HFFc6 (cell line): ENCODE data around the gene ARHGAP9. TPM values are rescaled to one million over a fixed set of nuclear protein-coding genes. Genes with fewer than 3 reads are reported as not detected.

ENCODE experiments used
- DNase-seq: peaks from one replicate; pipeline ENCODE4 v3.0.0-alpha.2; 2018
- H3K27ac Mint-ChIP-seq: 2 replicates; pipeline ENCODE4 v1.8.0; 2020; ENCODE audit warnings: mild to moderate bottlenecking, mixed read lengths
- H3K27me3 Mint-ChIP-seq: 2 replicates; pipeline ENCODE4 v1.8.0; 2021; ENCODE audit warnings: mild to moderate bottlenecking, moderate library complexity, mixed read lengths; ENCODE audit not compliant: insufficient read depth
- H3K36me3 Mint-ChIP-seq: 2 replicates; pipeline ENCODE4 v1.8.0; 2021; ENCODE audit warnings: low read depth, mixed read lengths
- H3K4me1 Mint-ChIP-seq: 2 replicates; pipeline ENCODE4 v1.8.0; 2020; ENCODE audit warnings: low read depth, mixed read lengths
- H3K4me3 Mint-ChIP-seq: 2 replicates; pipeline ENCODE4 v1.8.0; 2020; ENCODE audit warnings: mild to moderate bottlenecking, moderate library complexity, mixed read lengths
- H3K9me3 Mint-ChIP-seq: 2 replicates; pipeline ENCODE4 v1.8.0; 2020; ENCODE audit warnings: mild to moderate bottlenecking, mixed read lengths
- CTCF ChIP-seq: fragments of 200-600 bp; sonication (generic); IDR thresholded peaks from 2 replicates; pipeline ENCODE4 v1.5.0; 2021; ENCODE audit warnings: antibody characterized with exemption, mild to moderate bottlenecking
- total RNA-seq, 6 experiments: library from RNA; stranded (reverse); fragmentation: NEBNext Ultra II Directional; extraction: Animal tissue kit (Norgen Biotek cat#: 25700); gene quantifications; 2 replicates in 1 of 6; 3 replicates in 5 of 6; pipeline ENCODE4 v1.2.3, GENCODE V29; 2021

ARHGAP9 gene
- total RNA-seq, 6 experiments from 2014 or later: 0.11 to 0.85 (median 0.21) TPM; not detected in 1

- no peaks in the 10 kb centered on the region for H3K36me3 Mint-ChIP-seq
- no peaks in the 10 kb centered on the region for H3K9me3 Mint-ChIP-seq
- peaks cover 64% of the 10 kb centered on the region for H3K4me1 Mint-ChIP-seq
- no peak for DNase-seq
- H3K27ac Mint-ChIP-seq: no peak overlapping the region
- H3K27me3 Mint-ChIP-seq: peaks cover 6% of the 10 kb centered on the region
- no peak overlapping the region for H3K4me3 Mint-ChIP-seq
- TF ChIP-seq CTCF: no peak
Observed at GRCh38 chr12:57456737-57457490, 22.8 kb downstream of the ARHGAP9 start.

- peaks cover 70% of the 10 kb centered on the region for H3K4me1 Mint-ChIP-seq
- H3K36me3 Mint-ChIP-seq: no peaks in the 10 kb centered on the region
- peaks cover 6% of the 10 kb centered on the region for H3K27me3 Mint-ChIP-seq
- H3K4me3 Mint-ChIP-seq: no peak overlapping the region; the same call in 1 of the 2 replicates
- no peaks in the 10 kb centered on the region for H3K9me3 Mint-ChIP-seq
- TF ChIP-seq CTCF: peak; percentile 84
- peak; percentile 36 for DNase-seq
- no peak overlapping the region for H3K27ac Mint-ChIP-seq
Observed at GRCh38 chr12:57456145-57456700, 23.4 kb downstream of the ARHGAP9 start.

- H3K36me3 Mint-ChIP-seq: no peaks in the 10 kb centered on the region
- no peaks in the 10 kb centered on the region for H3K9me3 Mint-ChIP-seq
- H3K27me3 Mint-ChIP-seq: peaks cover 6% of the 10 kb centered on the region
- H3K27ac Mint-ChIP-seq: no peak overlapping the region
- no peak for DNase-seq
- no peak for TF ChIP-seq CTCF
- peaks cover 73% of the 10 kb centered on the region for H3K4me1 Mint-ChIP-seq
- no peak overlapping the region; the same call in 1 of the 2 replicates for H3K4me3 Mint-ChIP-seq
Observed at GRCh38 chr12:57455374-57456144, 24.1 kb downstream of the ARHGAP9 start.

GRCh38 chr12:57454566-57455373 is 24.9 kb downstream of the ARHGAP9 start, which contains the start of gene INHBE:
Gene INHBE, plus strand, starts transcription at chr12:57455307. Its CDS starts 230 bp downstream, at chr12:57455537.
- Mint-ChIP-seq H3K4me1 (peaks cover 68% of the 10 kb centered on the region), H3K36me3 (no peaks in the 10 kb centered on the region), H3K27me3 (peaks cover 4% of the 10 kb centered on the region), H3K9me3 (no peaks in the 10 kb centered on the region), H3K27ac (peak within 1 kb of the TSS; percentile 48), H3K4me3 (no peak within 1 kb of the TSS; the same call in 1 of the 2 replicates)
- no peak; the same call in 1 of the 2 replicates for TF ChIP-seq CTCF
- DNase-seq: peak; percentile 18

- Mint-ChIP-seq H3K36me3 (no peaks in the 10 kb centered on the region), H3K4me3 (no peak overlapping the region), H3K27me3 (peaks cover 3% of the 10 kb centered on the region), H3K4me1 (peaks cover 66% of the 10 kb centered on the region), H3K9me3 (no peaks in the 10 kb centered on the region), H3K27ac (peak overlapping the region; percentile 48; the same call in 1 of the 2 replicates)
- DNase-seq: no peak
- no peak for TF ChIP-seq CTCF
Observed at GRCh38 chr12:57454213-57454565, 25.5 kb downstream of the ARHGAP9 start.
